ENCODE results near the gene MRPL58.

MRPL58 gene

GRCh38 chr17:74981979-74982662, 30.3 kb upstream of the MRPL58 start (continued):
- TF ChIP-seq ZNF600 (tag by site-specific recombination; IDR thresholded peaks at IDR 0.05), result peak; percentile 55; the same call in 1 of the 2 replicates
- no peak for TF ChIP-seq ZNF174 (tag by site-specific recombination; IDR thresholded peaks at IDR 0.05)
- no peak; the same call in 1 of the 2 replicates for TF ChIP-seq ZBTB6 (tag by site-specific recombination; IDR thresholded peaks at IDR 0.05)
- peak; percentile 63 for TF ChIP-seq ZBTB11 (tag by site-specific recombination; conservative IDR thresholded peaks at IDR 0.05; ENCODE audit: low read depth)
- TF ChIP-seq FEZF1 (tag by site-specific recombination; IDR thresholded peaks at IDR 0.05), result peak; percentile 79
- no peak for TF ChIP-seq ZNF426 (tag by site-specific recombination; IDR thresholded peaks at IDR 0.05)
- TF ChIP-seq ZNF404 (tag by site-specific recombination; IDR thresholded peaks at IDR 0.05), result no peak
- TF ChIP-seq EGR2 (tag by site-specific recombination; IDR thresholded peaks at IDR 0.05; ENCODE audit: low read depth), result peak; percentile 67
- TF ChIP-seq GLIS1 (tag by site-specific recombination; IDR thresholded peaks at IDR 0.05), result peak; percentile 98
- peak; percentile 75 for TF ChIP-seq ZNF341 (tag by site-specific recombination; IDR thresholded peaks at IDR 0.05; ENCODE audit: low read depth)
- no peak for TF ChIP-seq REPIN1 (tag by site-specific recombination; IDR thresholded peaks at IDR 0.05; ENCODE audit: low read depth)
- peak; percentile 98 for TF ChIP-seq ZNF501 (tag by site-specific recombination; IDR thresholded peaks at IDR 0.05)
- peak; percentile 83 for TF ChIP-seq ZNF24 (tag by site-specific recombination; IDR thresholded peaks at IDR 0.05)
- peak; percentile 56; the same call in 1 of the 2 replicates for TF ChIP-seq ZNF398 (tag by site-specific recombination; IDR thresholded peaks at IDR 0.05)
- peak; percentile 77 for TF ChIP-seq ZNF843 (tag by site-specific recombination; IDR thresholded peaks at IDR 0.05)
- TF ChIP-seq TSHZ1 (tag by site-specific recombination; IDR thresholded peaks at IDR 0.05; ENCODE audit: borderline replicate concordance), result peak; percentile 56; the same call in 1 of the 2 replicates
- peak; percentile 80; the same call in 1 of the 2 replicates for TF ChIP-seq CTCF (tag by site-specific recombination; IDR thresholded peaks at IDR 0.05)
- TF ChIP-seq GFI1B (tag by site-specific recombination; IDR thresholded peaks at IDR 0.05), result no peak
- TF ChIP-seq ZBTB20 (tag by site-specific recombination; IDR thresholded peaks at IDR 0.05), result peak; percentile 84; the same call in 1 of the 2 replicates
- TF ChIP-seq ZNF324 (tag by site-specific recombination; IDR thresholded peaks at IDR 0.05), result peak; percentile 86
- no peak for TF ChIP-seq HOXA7 (CRISPR knock-in tag; IDR thresholded peaks at IDR 0.05; ENCODE audit: borderline replicate concordance)
- TF ChIP-seq ZNF148 (tag by site-specific recombination; IDR thresholded peaks at IDR 0.05; ENCODE audit: borderline replicate concordance), result no peak
- peak; percentile 90 for TF ChIP-seq SP7 (tag by site-specific recombination; IDR thresholded peaks at IDR 0.05)
- no peak for TF ChIP-seq ZNF202 (tag by site-specific recombination; IDR thresholded peaks at IDR 0.05; ENCODE audit: borderline replicate concordance)
- TF ChIP-seq BCL11A (tag by site-specific recombination; IDR thresholded peaks at IDR 0.05; ENCODE audit: low read depth), result peak; percentile 92
